A549 treated with RU486 at 1 μM for 4 hours (cell line): ENCODE results near the gene ZNF793. TPM values are rescaled to one million over a fixed set of nuclear protein-coding genes. Genes with fewer than 3 reads are reported as not detected.

Experiments used
- total RNA-seq: library from RNA; stranded (reverse); fragments of 200-300 nt; extraction: Qiagen RNA extraction; gene quantifications from 5 replicates; pipeline ENCODE4 v1.2.3, GENCODE V29; 2022; ENCODE audit warnings: low read depth

Gene ZNF793
- total RNA-seq, result 0.03 to 0.07 TPM in 2 of 5 replicates, not detected in the others

GRCh38 chr19:37506387-37507166 lies at the start of gene ZNF793:
ZNF793 (plus strand) TSS chr19:37506939; CDS start chr19:37523440, 16,501 bp downstream.

DNA sequence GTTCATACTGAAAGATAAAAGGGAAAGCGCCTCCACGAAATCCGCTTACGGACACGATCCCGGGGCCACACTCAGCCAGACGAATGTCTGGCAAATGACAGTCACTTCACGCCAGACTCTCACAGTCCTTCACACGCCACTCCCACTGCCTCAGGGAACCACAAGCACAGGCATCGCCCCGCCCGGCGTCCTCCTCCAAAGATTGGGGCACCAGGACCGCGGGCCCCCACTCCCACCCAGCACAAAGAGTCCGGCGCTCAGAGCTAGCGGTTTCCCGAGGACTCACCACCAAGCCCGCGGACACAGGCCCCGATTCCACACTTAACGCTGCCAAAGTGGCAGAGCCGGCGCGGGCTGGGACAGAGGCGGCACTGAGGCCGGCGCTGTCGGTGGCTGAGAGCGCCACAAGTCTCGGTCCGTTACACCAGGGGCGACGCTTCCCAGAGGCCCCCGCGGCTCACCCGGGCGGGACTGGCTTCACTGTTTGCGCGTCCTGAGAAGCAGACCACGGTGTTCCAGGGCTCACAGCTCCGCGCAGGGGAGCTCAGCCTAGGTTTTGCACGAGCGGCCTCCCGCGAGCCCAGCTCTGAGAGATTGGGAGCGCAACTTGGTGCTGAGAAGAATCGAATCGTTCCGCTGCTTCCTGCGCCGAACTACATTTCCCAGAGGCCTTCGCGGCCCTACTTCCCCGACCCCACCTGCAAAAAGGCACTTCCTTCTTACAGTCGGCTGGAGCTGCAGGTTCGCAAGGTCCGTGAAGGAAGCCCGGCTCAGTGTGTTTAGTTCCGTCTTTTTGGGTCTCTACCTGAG lies 39.7 kb upstream of the ZNF793 start, which contains the start of gene ZNF569:
Gene ZNF569, minus strand, starts transcription at position 647 of the 810 bp plus-strand sequence. CDS start 22,523 bp downstream, outside the sequence.

GRCh38 chr19:37468961-37469777 lies 37.6 kb upstream of the ZNF793 start, which contains the start of gene ZNF570:
ZNF570 (plus strand) TSS chr19:37469356; CDS start chr19:37470355, 999 bp downstream.

Other genes starting within 250 kb of the ZNF793 start
- gene ZNF527, start 135.8 kb upstream of the ZNF793 start, total RNA-seq, result 2.4 to 3.4 TPM (median 3.1 TPM) in 5 replicates
- 3.1 to 6.1 TPM (median 5.0 TPM) in 5 replicates for gene ZNF569, start 39.5 kb upstream of the ZNF793 start, total RNA-seq
- gene ZNF570, start 37.6 kb upstream of the ZNF793 start, total RNA-seq, result 2.2 to 4.8 TPM (median 3.1 TPM) in 5 replicates
- gene ZNF571, start 87.9 kb downstream of the ZNF793 start, total RNA-seq, result 0.92 to 2.4 TPM (median 1.0 TPM) in 5 replicates
- 0.17 to 0.19 TPM in 2 of 5 replicates, not detected in the others for gene ZNF540, start 87.9 kb downstream of the ZNF793 start, total RNA-seq
- 4.1 to 8.6 TPM (median 7.1 TPM) in 5 replicates for gene ZFP30, start 148.5 kb downstream of the ZNF793 start, total RNA-seq
- 3.2 to 5.2 TPM (median 4.8 TPM) in 5 replicates for gene ZNF607, start 212.8 kb downstream of the ZNF793 start, total RNA-seq